ENCODE measurements around the gene KLHL11. TPM values are rescaled to one million over a fixed set of nuclear protein-coding genes. Genes with fewer than 3 reads are reported as not detected.
"Not testable (repeated sequence)": the region's sequence is repeated elsewhere in the genome, so short reads cannot be mapped to it uniquely, and the experiment has no call there.

KLHL11 gene
- total RNA-seq, 2 experiments from 2014 or later = 16.4 to 18.0 TPM

DNA sequence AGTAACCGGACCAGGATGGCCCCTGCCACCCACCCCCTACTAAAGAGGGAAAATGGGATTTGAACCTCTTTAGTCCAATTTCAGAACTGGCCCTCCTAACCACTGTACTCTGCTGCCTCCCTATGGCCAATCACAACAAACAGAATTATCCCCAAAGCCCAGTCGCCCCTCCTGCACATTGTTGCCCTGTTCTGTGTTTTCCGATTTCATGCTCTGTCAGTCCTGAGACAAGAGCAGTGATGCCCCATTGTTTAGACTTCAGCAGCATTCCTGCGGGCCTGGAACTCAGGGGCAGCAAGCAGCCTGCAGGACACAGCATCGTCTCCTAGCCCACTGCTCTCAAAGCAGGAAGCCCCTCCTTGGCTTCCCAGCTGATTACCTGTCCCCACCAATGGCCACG lies 20.5 kb upstream of the KLHL11 start:
- CTCF ChIA-PET = interaction anchor here (1.1 kb wide), 1 partner anchor 74 kb away, joined by 4 read pairs; the partner anchor contains the start of gene P3H4
- peaks cover 33% of the 10 kb centered on the region for H3K36me3 Mint-ChIP-seq (ENCODE audit: low read depth)
- no peaks in the 10 kb centered on the region for H3K4me1 Mint-ChIP-seq
- no peaks in the 10 kb centered on the region for H3K27me3 Mint-ChIP-seq
- no peak for ATAC-seq
- intact Hi-C loops (cut with DNase I, micrococcal nuclease) = loop anchor here in 1 of 2 experiments (1.0 kb wide), 1 partner anchor 147 kb away; no protein-coding TSS in a partner anchor
- no peak for DNase-seq
- H3K9me3 Mint-ChIP-seq (ENCODE audit: low read depth) = no peaks in the 10 kb centered on the region
- H3K27ac Mint-ChIP-seq = no peak overlapping the region
- POLR2A ChIA-PET = no interaction called here
- no peak overlapping the region for H3K4me3 Mint-ChIP-seq

DNA sequence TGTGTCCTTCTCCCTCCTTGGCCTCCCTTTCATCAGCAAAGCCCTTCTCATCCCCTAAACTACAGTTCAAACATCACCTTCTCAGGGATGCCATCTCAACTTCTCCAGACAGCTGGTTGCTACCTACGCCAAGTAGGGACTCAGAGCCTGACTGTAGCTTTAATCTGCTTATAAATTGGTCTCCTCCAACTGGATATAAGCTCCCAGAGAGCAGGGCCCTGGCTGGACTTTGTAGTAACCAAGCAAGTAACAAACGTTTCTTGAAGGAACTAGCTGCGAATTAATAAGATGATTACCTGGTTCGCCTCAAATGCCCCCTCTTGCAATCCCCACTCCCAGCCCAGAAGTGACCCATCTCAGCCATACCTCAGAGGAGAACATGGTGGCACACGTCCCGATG lies 17.5 kb upstream of the KLHL11 start:
- Mint-ChIP-seq H3K27me3 (no peaks in the 10 kb centered on the region), H3K4me1 (no peaks in the 10 kb centered on the region), H3K4me3 (no peak overlapping the region), H3K27ac (no peak overlapping the region), H3K9me3 (ENCODE audit: low read depth) (no peaks in the 10 kb centered on the region), H3K36me3 (ENCODE audit: low read depth) (peaks cover 38% of the 10 kb centered on the region)
- CTCF ChIA-PET = no interaction called here
- POLR2A ChIA-PET = no interaction called here
- DNase-seq (no peak), ATAC-seq (no peak)
- intact Hi-C loops (cut with DNase I, micrococcal nuclease) = no loop called here

DNA sequence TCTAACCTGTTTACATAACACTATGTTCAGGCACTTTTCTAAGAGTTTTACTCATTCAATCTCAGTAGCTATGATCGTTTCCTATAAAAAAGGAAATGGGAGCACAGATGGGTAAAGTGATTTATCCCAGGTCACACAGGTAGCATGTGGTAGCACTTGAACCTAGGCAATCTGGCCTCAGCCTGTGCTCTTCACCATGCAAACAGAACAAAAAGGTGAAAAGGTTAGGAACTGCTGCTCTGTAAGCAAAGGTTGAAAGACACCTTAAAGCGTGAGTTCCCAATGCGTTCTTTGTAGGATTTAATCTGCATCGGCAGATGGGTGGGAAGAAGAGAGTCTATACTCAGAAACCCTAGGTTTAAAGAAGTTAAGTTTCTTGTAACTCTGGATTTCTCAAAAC lies 14.9 kb upstream of the KLHL11 start:
- no peaks in the 10 kb centered on the region for H3K27me3 Mint-ChIP-seq
- H3K4me3 Mint-ChIP-seq = no peak overlapping the region
- CTCF ChIA-PET = no interaction called here
- no peaks in the 10 kb centered on the region for H3K4me1 Mint-ChIP-seq
- intact Hi-C loops (cut with DNase I, micrococcal nuclease) = no loop called here
- no peak for ATAC-seq
- POLR2A ChIA-PET = no interaction called here
- DNase-seq = no peak
- H3K9me3 Mint-ChIP-seq (ENCODE audit: low read depth) = no peaks in the 10 kb centered on the region
- peak overlapping the region; percentile 42 for H3K27ac Mint-ChIP-seq
- H3K36me3 Mint-ChIP-seq (ENCODE audit: low read depth) = peaks cover 36% of the 10 kb centered on the region

DNA sequence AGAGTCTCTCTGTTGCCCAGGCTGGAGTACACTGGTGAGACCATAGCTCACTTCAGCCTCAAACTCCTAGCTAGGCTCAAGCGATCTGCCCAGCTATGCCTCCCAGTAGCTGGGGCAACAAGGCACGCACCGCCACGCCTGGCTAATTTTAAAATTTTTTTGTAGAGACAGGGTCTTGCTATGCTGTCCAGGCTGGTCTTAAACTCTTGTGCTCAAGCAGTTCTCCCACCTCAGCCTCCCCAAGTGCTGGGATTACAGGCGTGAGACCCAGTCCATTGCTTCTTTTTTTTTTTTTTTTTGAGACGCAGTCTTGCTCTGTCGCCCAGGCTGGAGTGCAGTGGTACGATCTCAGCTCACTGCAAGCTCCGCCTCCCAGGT lies 9.1 kb upstream of the KLHL11 start:
- H3K4me3 Mint-ChIP-seq; H3K27me3 Mint-ChIP-seq; H3K27ac Mint-ChIP-seq; DNase-seq; intact Hi-C loops (cut with DNase I, micrococcal nuclease); H3K9me3 Mint-ChIP-seq (ENCODE audit: low read depth); ATAC-seq; CTCF ChIA-PET: not testable (repeated sequence)
- Mint-ChIP-seq H3K36me3 (ENCODE audit: low read depth) (peaks cover 54% of the 10 kb centered on the region), H3K4me1 (peaks cover 16% of the 10 kb centered on the region)
- POLR2A ChIA-PET = interaction anchor here (0.7 kb wide), 1 partner anchor 16 kb away, joined by 3 read pairs; no protein-coding TSS in a partner anchor

- DNase-seq (no peak), ATAC-seq (no peak)
- peaks cover 58% of the 10 kb centered on the region for H3K36me3 Mint-ChIP-seq (ENCODE audit: low read depth)
- ChIA-PET POLR2A (interaction anchor here (0.7 to 1.2 kb wide), 2 partner anchors 9 to 15 kb away, joined by 3 read pairs; no protein-coding TSS in a partner anchor), CTCF (no interaction called here)
- H3K27me3 Mint-ChIP-seq = no peaks in the 10 kb centered on the region
- intact Hi-C loops (cut with DNase I, micrococcal nuclease) = no loop called here
- no peak overlapping the region for H3K4me3 Mint-ChIP-seq
- H3K4me1 Mint-ChIP-seq = peaks cover 22% of the 10 kb centered on the region
- peak overlapping the region; percentile 37 for H3K27ac Mint-ChIP-seq
- no peaks in the 10 kb centered on the region for H3K9me3 Mint-ChIP-seq (ENCODE audit: low read depth)
These were observed 8.5 kb upstream of the KLHL11 start for GRCh38 chr17:41873559-41874292.

- ChIA-PET CTCF (no interaction called here), POLR2A (no interaction called here)
- intact Hi-C loops (cut with DNase I, micrococcal nuclease) = no loop called here
- Mint-ChIP-seq H3K4me3 (no peak overlapping the region), H3K9me3 (ENCODE audit: low read depth) (no peaks in the 10 kb centered on the region), H3K4me1 (peaks cover 37% of the 10 kb centered on the region), H3K27me3 (no peaks in the 10 kb centered on the region), H3K27ac (no peak overlapping the region), H3K36me3 (ENCODE audit: low read depth) (peaks cover 58% of the 10 kb centered on the region)
- DNase-seq (no peak), ATAC-seq (no peak)
These were observed 6.6 kb upstream of the KLHL11 start for GRCh38 chr17:41871789-41872188.

DNA sequence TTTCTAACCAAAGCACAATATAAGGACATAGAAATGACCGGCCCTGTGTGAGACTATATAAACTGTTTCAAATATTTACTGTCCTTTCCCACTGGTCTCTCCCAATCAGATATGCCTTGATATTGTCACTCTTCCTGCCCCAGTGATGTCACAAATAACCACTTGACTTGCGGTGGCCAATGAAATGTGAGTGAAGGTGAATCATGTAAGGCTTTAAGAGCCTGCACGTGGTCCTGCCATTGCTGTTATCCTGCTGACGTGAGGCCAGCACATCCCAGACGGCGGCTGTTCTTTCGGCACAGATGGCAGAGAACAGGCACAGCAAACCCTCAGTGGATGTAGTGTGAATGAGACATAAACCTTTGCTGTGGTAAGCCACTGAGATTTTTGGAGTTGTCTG lies 5.4 kb upstream of the KLHL11 start:
- ChIA-PET POLR2A (no interaction called here), CTCF (interaction anchor here (0.6 to 1.1 kb wide), 2 partner anchors 11 to 133 kb away, joined by 3 read pairs; no protein-coding TSS in a partner anchor)
- H3K4me3 Mint-ChIP-seq = no peak overlapping the region
- peaks cover 55% of the 10 kb centered on the region for H3K36me3 Mint-ChIP-seq (ENCODE audit: low read depth)
- H3K27ac Mint-ChIP-seq = peak overlapping the region; percentile 94
- H3K27me3 Mint-ChIP-seq = no peaks in the 10 kb centered on the region
- ATAC-seq (no peak), DNase-seq (no peak)
- no peaks in the 10 kb centered on the region for H3K9me3 Mint-ChIP-seq (ENCODE audit: low read depth)
- peaks cover 38% of the 10 kb centered on the region for H3K4me1 Mint-ChIP-seq
- intact Hi-C loops (cut with DNase I, micrococcal nuclease) = no loop called here

- ATAC-seq = no peak
- Mint-ChIP-seq H3K36me3 (ENCODE audit: low read depth) (peaks cover 55% of the 10 kb centered on the region), H3K4me3 (no peak overlapping the region), H3K27ac (peak overlapping the region; percentile 94), H3K27me3 (no peaks in the 10 kb centered on the region), H3K9me3 (ENCODE audit: low read depth) (no peaks in the 10 kb centered on the region), H3K4me1 (peaks cover 42% of the 10 kb centered on the region)
- intact Hi-C loops (cut with DNase I, micrococcal nuclease) = no loop called here
- ChIA-PET CTCF (interaction anchor here (0.6 to 1.1 kb wide), 2 partner anchors 11 to 132 kb away, joined by 3 read pairs; no protein-coding TSS in a partner anchor), POLR2A (interaction anchor here (0.5 to 1.2 kb wide), 2 partner anchors 77 to 181 kb away, joined by 3 read pairs; no protein-coding TSS in a partner anchor)
- no peak for DNase-seq
These were observed 4.9 kb upstream of the KLHL11 start for GRCh38 chr17:41870097-41870496.

GRCh38 chr17:41869426-41869825 lies 4.2 kb upstream of the KLHL11 start:
- no peak for DNase-seq
- intact Hi-C loops (cut with DNase I, micrococcal nuclease) = loop anchor here (5.0 to 10.0 kb wide), 3 partner anchors 135 to 1945 kb away; partner anchors contain the start of genes DNAJC7 (in 1 of the 2), HAP1 (in 1 of the 2), LRRC3C (in 1 of the 2) and ORMDL3 (in 1 of the 2)
- Mint-ChIP-seq H3K36me3 (ENCODE audit: low read depth) (peaks cover 53% of the 10 kb centered on the region), H3K27me3 (no peaks in the 10 kb centered on the region), H3K9me3 (ENCODE audit: low read depth) (no peaks in the 10 kb centered on the region), H3K27ac (peak overlapping the region; percentile 94), H3K4me1 (peaks cover 42% of the 10 kb centered on the region), H3K4me3 (no peak overlapping the region)
- no peak for ATAC-seq
- ChIA-PET CTCF (no interaction called here), POLR2A (interaction anchor here (0.5 to 1.2 kb wide), 2 partner anchors 78 to 180 kb away, joined by 3 read pairs; no protein-coding TSS in a partner anchor)

GRCh38 chr17:41868568-41868967 lies 3.3 kb upstream of the KLHL11 start:
- ChIA-PET POLR2A (interaction anchor here (0.6 to 0.7 kb wide), 2 partner anchors 17 to 49 kb away, joined by 4 to 5 read pairs; no protein-coding TSS in a partner anchor), CTCF (interaction anchor here (0.7 kb wide), 1 partner anchor 16 kb away, joined by 3 read pairs; no protein-coding TSS in a partner anchor)
- intact Hi-C loops (cut with DNase I, micrococcal nuclease) = loop anchor here (1.0 to 10.0 kb wide), 4 partner anchors 97 to 1944 kb away; partner anchors contain the start of genes DNAJC7 (in 1 of the 2), HAP1 (in 1 of the 2), LRRC3C (in 1 of the 2) and ORMDL3 (in 1 of the 2)
- Mint-ChIP-seq H3K36me3 (ENCODE audit: low read depth) (peaks cover 52% of the 10 kb centered on the region), H3K27me3 (no peaks in the 10 kb centered on the region), H3K4me1 (peaks cover 42% of the 10 kb centered on the region), H3K27ac (peak overlapping the region; percentile 94), H3K4me3 (peak overlapping the region; percentile 4), H3K9me3 (ENCODE audit: low read depth) (no peaks in the 10 kb centered on the region)
- ATAC-seq (no peak), DNase-seq (peak; percentile 18)

- Mint-ChIP-seq H3K36me3 (ENCODE audit: low read depth) (peaks cover 26% of the 10 kb centered on the region), H3K27me3 (no peaks in the 10 kb centered on the region), H3K4me1 (peaks cover 51% of the 10 kb centered on the region), H3K9me3 (ENCODE audit: low read depth) (no peaks in the 10 kb centered on the region), H3K27ac (peak overlapping the region; percentile 68), H3K4me3 (no peak overlapping the region)
- CTCF ChIA-PET = interaction anchor here (0.6 to 1.6 kb wide), 5 partner anchors 54 to 152 kb away, joined by 3 to 5 read pairs (median 4); partner anchors contain the start of genes DNAJC7 and P3H4
- POLR2A ChIA-PET = interaction anchor here (1.0 to 1.6 kb wide), 3 partner anchors 53 to 177 kb away, joined by 3 to 7 read pairs (median 5); partner anchors contain the start of genes ACLY and NKIRAS2
- intact Hi-C loops (cut with DNase I, micrococcal nuclease) = loop anchor here (1.0 to 10.0 kb wide), 12 partner anchors 29 to 1941 kb away; partner anchors contain the start of genes DNAJC7 (in 2 of the 2), ACLY (in 1 of the 2), CNP (in 1 of the 2) and HAP1 (in 1 of the 2)
- ATAC-seq = no peak
- no peak for DNase-seq
These were observed 322 bp upstream of the KLHL11 start for GRCh38 chr17:41865596-41865893.
